ENCODE data around the gene TMCO4.
"Not testable (repeated sequence)": the region's sequence is repeated elsewhere in the genome, so short reads cannot be mapped to it uniquely, and the experiment has no call there.

The TMCO4 gene

GRCh38 chr1:19799230-19800075, at the start of gene TMCO4:
Gene TMCO4, minus strand, starts transcription at chr1:19799916. Its CDS starts 19,158 bp downstream, at chr1:19780758.
- no peaks in the 10 kb centered on the region for H3K79me2 ChIP-seq (ENCODE audit: insufficient read depth, low read length)
- H3K4me1 ChIP-seq (ENCODE audit: insufficient read depth, low read length, severe bottlenecking) = peaks cover 21% of the 10 kb centered on the region
- H4K20me1 ChIP-seq (ENCODE audit: insufficient read depth, low read length) = no peaks in the 10 kb centered on the region
- TF ChIP-seq CTCF (IDR thresholded peaks at IDR 0.05; ENCODE audit: low read length) (peak; percentile 9; the same call in 1 of the 2 replicates), EZH2 (IDR thresholded peaks at IDR 0.05; ENCODE audit: borderline replicate concordance, low read length) (no peak)
- H2AFZ ChIP-seq (ENCODE audit: low read length) = peak within 1 kb of the TSS; percentile 98
- H3K4me2 ChIP-seq (ENCODE audit: low read length) = peak within 1 kb of the TSS; percentile 76
- H3K27me3 ChIP-seq (ENCODE audit: insufficient read depth, low read length) = no peaks in the 10 kb centered on the region
- H3K9me2 ChIP-seq (ENCODE audit: low read depth, low read length) = no peaks in the 10 kb centered on the region
- peak within 1 kb of the TSS; percentile 65 for H3K9ac ChIP-seq (ENCODE audit: low read length)
- H3K9me3 ChIP-seq (ENCODE audit: low read length) = no peaks in the 10 kb centered on the region
- H3F3A ChIP-seq (ENCODE audit: insufficient read depth, low read length) = no peaks in the 10 kb centered on the region
- no peaks in the 10 kb centered on the region for H3K36me3 ChIP-seq (ENCODE audit: insufficient read depth, low read length)
- peak within 1 kb of the TSS; percentile 61 for H3K4me3 ChIP-seq (ENCODE audit: low read depth, low read length, poor library complexity, severe bottlenecking)
- H3K27ac ChIP-seq (ENCODE audit: low read depth, low read length, poor library complexity, severe bottlenecking) = peak within 1 kb of the TSS; percentile 51

GRCh38 chr1:19849307-19849706, 49.6 kb upstream of the TMCO4 start:
- H3F3A ChIP-seq (ENCODE audit: insufficient read depth, low read length); H3K36me3 ChIP-seq (ENCODE audit: insufficient read depth, low read length); H3K27me3 ChIP-seq (ENCODE audit: insufficient read depth, low read length); H3K4me3 ChIP-seq (ENCODE audit: low read depth, low read length, poor library complexity, severe bottlenecking); H3K9me2 ChIP-seq (ENCODE audit: low read depth, low read length); H3K4me1 ChIP-seq (ENCODE audit: insufficient read depth, low read length, severe bottlenecking); H4K20me1 ChIP-seq (ENCODE audit: insufficient read depth, low read length); H3K27ac ChIP-seq (ENCODE audit: low read depth, low read length, poor library complexity, severe bottlenecking); H3K9me3 ChIP-seq (ENCODE audit: low read length); H2AFZ ChIP-seq (ENCODE audit: low read length); H3K79me2 ChIP-seq (ENCODE audit: insufficient read depth, low read length); H3K4me2 ChIP-seq (ENCODE audit: low read length); H3K9ac ChIP-seq (ENCODE audit: low read length): not testable (repeated sequence)

- H3K4me2 ChIP-seq (ENCODE audit: low read length) = not testable (repeated sequence)
Observed at GRCh38 chr1:19847334-19847733, 47.6 kb upstream of the TMCO4 start.

GRCh38 chr1:19846338-19846737, 46.6 kb upstream of the TMCO4 start:
- no peak for TF ChIP-seq EZH2 (IDR thresholded peaks at IDR 0.05; ENCODE audit: borderline replicate concordance, low read length)
- TF ChIP-seq CTCF (IDR thresholded peaks at IDR 0.05; ENCODE audit: low read length) = no peak
- Histone ChIP-seq H3K27ac (ENCODE audit: low read depth, low read length, poor library complexity, severe bottlenecking) (no peak overlapping the region), H3K9me3 (ENCODE audit: low read length) (no peaks in the 10 kb centered on the region), H3F3A (ENCODE audit: insufficient read depth, low read length) (no peaks in the 10 kb centered on the region), H3K9ac (ENCODE audit: low read length) (no peak overlapping the region), H3K36me3 (ENCODE audit: insufficient read depth, low read length) (no peaks in the 10 kb centered on the region), H2AFZ (ENCODE audit: low read length) (no peak overlapping the region), H3K9me2 (ENCODE audit: low read depth, low read length) (no peaks in the 10 kb centered on the region), H3K4me2 (ENCODE audit: low read length) (no peak overlapping the region), H3K79me2 (ENCODE audit: insufficient read depth, low read length) (no peaks in the 10 kb centered on the region), H4K20me1 (ENCODE audit: insufficient read depth, low read length) (no peaks in the 10 kb centered on the region), H3K4me1 (ENCODE audit: insufficient read depth, low read length, severe bottlenecking) (no peaks in the 10 kb centered on the region), H3K4me3 (ENCODE audit: low read depth, low read length, poor library complexity, severe bottlenecking) (no peak overlapping the region), H3K27me3 (ENCODE audit: insufficient read depth, low read length) (no peaks in the 10 kb centered on the region)

More at GRCh38 chr1:19847334-19847733, 47.6 kb upstream of the TMCO4 start:
- not testable (repeated sequence) for H3K27me3 ChIP-seq (ENCODE audit: insufficient read depth, low read length); H3K4me1 ChIP-seq (ENCODE audit: insufficient read depth, low read length, severe bottlenecking); H3K36me3 ChIP-seq (ENCODE audit: insufficient read depth, low read length); H3F3A ChIP-seq (ENCODE audit: insufficient read depth, low read length); H4K20me1 ChIP-seq (ENCODE audit: insufficient read depth, low read length); H3K9ac ChIP-seq (ENCODE audit: low read length); H3K9me2 ChIP-seq (ENCODE audit: low read depth, low read length); H3K79me2 ChIP-seq (ENCODE audit: insufficient read depth, low read length); H3K4me3 ChIP-seq (ENCODE audit: low read depth, low read length, poor library complexity, severe bottlenecking); H2AFZ ChIP-seq (ENCODE audit: low read length); H3K9me3 ChIP-seq (ENCODE audit: low read length); H3K27ac ChIP-seq (ENCODE audit: low read depth, low read length, poor library complexity, severe bottlenecking)
